GM21737 (cell line): Measurements from ENCODE around the gene ASPG.

Source experiments
- ATAC-seq: cut with Tn5 transposase; IDR thresholded peaks from one replicate; pipeline ENCODE4 v1.9.1; 2021; ENCODE audit warnings: mild to moderate bottlenecking, moderate library complexity; ENCODE audit not compliant: unreplicated experiment

The ASPG gene

DNA sequence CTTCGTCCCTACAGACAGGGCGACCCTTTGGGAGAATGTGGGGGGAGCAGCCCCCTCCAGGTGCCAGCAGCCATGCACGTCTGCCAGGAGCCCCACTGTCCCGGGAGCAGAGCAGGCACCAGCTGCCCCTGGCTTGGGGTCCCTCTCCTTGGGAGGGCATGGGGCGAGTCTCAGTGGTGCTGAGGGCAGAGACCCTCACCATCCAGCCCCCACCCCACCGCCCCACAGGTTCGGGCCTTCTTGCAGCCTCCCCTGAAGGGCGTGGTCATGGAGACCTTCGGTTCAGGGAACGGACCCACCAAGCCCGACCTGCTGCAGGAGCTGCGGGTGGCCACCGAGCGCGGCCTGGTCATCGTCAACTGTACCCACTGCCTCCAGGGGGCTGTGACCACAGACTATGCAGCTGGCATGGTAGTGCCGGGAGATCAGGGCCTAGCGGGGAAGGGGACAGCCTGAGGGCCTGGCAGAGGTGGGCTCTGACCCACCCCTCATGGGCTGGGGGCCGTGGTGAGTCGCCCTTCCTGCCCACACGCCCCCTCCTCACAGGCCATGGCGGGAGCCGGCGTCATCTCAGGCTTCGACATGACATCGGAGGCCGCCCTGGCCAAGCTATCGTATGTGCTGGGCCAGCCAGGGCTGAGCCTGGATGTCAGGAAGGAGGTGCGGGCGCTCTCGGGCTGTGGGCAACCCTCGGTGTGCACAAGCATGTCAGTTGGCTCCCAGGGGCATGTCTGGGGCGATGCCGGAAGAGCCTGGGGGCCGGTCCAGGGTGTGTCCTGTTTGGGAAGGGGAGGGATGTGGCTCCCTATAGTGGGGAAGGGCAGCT lies 18.8 kb downstream of the ASPG start:
- ATAC-seq = no peak

DNA sequence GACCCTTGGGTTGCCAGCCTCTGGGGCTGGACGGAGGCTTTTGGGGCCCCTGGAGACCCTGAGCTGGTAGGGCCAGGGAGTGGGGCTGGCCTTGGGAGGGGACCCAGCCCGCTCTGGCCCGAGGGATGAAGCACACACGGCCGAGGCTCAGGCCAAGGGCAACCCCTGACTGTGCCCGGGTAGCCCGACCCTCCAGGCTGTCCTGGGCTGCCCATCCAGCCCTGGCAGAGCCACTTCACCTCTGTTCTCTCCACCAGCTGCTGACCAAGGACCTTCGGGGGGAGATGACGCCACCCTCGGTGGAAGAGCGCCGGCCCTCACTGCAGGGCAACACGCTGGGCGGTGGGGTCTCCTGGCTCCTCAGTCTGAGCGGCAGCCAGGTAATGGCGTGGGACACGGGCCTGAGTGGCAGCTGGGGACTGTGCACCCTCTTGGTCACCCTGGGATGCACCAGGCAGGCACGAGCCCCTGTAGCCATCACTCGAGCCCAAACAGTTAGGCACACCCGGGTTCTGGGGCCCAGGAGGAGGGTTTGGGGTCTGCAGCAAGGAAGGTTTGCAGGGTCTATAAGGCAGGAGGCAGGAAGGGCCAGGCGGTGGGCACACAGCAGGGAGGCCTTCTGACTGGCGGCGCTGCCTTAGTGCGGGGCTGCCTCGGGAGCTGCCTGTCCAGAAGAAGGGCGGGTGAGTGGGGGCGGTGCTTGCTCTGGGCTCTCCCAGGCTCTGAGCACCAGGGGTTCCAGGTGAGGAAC lies 19.7 kb downstream of the ASPG start:
- no peak for ATAC-seq

DNA sequence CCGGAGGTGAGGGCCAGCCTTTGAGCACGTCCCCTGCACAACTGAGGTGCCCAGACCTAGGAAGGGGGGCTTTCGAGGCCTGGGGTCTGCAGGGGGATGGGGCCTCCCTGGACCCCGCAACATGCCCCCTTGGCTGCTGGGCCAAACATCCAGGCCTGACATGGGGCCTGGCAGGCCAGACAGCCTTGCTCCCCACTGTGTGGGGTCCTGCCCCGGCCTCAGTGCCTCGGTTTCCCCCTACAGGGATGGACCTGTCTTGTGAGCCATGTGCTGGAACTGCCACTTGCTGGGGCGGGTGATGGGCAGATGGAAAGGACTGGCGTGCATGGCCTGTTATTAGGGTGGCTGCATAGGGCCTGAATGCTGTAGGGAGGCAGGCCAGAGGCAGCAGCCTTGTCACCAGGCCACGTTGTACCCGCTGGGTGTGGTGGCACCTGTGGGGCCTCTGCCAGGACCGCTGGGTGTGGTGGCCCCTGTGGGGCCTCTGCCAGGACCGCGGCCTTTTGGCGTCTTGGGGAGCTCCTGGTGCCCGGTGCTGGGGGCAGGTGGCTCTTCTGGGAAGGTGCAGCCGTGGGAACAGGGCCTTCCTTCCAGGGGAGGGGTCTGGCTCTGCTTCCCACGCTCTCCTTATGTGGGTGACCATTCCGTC lies 20.4 kb downstream of the ASPG start:
- ATAC-seq = no peak

DNA sequence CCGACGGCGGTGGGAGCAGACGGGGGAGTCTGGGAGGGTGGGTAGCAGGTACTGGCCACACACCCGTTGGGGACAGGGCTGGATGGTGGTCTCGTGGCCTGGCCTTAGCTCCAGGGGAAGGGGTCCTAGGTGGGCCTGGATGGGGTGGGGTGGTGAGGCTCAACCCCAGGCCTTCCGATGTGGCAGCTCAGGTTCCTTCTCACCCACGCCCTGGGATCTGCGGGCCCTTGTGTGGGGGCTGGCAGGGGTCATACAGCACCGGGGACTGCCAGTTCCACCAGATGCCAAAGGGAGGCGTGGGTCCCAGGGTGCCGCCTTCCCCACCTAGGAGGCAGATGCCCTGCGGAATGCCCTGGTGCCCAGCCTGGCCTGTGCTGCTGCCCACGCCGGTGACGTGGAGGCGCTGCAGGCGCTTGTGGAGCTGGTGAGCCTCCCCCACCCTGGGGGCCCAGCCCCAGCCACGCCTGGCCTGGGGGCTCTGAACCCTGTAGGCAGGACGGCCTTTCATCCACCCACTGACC lies 21.0 kb downstream of the ASPG start:
- no peak for ATAC-seq

DNA sequence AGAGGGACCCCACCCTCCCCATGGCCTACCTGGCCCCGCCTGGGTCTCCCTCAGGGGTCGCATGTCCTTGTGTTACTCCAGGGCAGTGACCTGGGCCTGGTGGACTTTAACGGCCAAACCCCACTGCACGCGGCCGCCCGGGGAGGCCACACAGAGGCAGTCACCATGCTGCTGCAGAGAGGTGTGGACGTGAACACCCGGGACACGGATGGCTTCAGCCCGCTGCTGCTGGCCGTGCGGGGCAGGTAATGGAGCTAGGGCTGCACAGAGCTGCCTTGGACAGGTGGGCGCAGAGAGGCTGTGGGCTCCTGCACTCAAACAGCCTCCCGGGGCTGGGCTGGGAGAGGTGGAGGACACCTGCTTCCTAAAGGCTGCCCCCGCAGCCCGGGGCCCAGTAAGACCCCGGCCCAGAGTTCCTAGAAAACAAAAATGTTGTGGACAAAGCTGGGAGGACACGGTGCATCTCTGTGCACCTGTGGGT lies 21.6 kb downstream of the ASPG start:
- ATAC-seq = no peak

DNA sequence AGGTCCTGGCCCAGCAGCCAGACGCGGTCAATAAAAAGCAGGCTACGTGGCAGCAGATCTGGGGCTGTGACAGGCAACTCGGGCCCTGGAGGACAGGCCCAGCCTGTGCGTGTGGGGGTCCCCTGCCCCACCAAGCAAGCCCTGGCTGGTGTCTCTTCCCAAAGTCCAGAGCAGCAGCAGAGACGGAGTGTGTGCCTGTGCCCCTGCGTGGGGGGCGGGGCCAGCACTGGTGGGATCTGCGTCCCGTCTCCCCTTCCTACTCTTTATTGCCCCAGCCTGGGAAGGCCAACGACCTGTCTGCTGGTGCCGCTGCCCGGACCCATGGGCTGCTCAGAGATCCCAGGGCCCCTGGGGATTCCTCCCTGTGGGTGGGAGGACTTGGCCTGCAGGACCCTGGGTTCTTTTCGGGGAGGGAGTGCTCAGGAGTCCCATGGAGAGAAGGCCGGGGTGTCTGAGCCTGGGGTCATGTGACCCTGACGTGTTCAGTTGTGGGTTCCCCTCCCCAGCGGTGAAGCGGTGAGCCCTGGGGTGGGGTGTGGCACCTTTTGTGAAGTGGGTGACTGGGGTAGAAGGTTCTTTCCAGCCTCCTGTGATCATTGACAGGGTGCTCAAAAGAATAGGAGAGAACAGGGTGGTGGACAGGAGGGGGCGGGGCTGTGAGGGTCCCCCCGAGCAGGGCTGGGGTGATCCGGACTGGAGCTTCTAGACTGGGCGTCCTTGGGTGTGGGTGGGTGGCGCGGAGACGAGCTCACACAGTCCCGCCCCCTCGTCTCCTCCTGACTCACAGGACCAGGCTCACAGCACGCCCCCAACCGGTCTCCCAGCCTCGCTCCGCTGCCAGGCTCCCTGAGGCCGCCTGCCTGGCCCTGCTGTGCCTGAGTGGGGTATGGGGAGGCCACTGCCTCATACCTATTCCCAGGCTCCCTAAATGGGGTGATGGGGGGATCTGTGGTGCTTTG lies 22.4 kb downstream of the ASPG start:
- no peak for ATAC-seq

DNA sequence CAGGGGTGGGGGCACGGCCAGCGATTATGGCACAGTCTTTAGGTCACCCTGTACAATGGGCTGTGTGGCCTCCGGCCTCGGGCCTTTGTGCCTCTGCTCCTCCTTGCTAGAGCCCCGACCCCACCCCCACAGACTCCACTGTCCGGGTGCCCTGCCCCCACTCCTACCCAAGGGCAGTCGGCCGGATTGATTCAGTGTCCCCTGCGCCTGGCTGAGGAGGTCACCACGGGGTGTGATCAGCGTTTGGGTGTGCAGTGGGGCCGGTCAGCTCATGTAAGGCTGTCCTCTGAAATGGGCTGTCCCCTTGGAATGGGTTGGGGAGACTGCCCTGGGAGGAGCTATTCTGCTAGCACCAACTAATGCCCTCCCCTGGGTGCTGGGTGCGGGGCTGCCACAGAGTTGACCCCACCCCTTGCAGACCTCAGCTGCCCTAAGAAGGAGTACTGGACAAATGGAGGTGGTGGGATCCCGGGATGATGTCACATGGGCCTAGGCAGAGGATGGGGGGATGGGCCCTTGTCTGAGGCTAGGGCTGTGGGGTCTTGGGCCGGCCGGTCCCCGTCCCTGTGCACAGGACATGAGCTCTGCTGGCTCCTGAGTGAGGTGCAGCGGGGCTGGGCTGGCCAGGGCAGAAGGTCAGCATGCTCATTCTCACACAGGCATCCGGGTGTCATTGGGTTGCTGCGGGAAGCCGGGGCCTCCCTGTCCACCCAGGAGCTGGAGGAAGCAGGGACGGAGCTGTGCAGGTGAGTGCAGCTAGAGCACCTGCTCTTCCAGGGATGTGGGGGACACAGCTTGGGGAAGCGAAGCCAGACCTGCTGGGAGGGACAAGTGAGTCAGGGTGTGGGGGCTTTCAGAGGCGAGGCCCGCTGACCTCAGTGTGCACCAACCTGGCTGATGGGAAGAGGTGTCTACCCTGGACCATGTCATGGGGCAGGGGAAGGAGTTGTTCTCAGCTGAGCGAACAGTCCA lies 23.4 kb downstream of the ASPG start:
- ATAC-seq = no peak

DNA sequence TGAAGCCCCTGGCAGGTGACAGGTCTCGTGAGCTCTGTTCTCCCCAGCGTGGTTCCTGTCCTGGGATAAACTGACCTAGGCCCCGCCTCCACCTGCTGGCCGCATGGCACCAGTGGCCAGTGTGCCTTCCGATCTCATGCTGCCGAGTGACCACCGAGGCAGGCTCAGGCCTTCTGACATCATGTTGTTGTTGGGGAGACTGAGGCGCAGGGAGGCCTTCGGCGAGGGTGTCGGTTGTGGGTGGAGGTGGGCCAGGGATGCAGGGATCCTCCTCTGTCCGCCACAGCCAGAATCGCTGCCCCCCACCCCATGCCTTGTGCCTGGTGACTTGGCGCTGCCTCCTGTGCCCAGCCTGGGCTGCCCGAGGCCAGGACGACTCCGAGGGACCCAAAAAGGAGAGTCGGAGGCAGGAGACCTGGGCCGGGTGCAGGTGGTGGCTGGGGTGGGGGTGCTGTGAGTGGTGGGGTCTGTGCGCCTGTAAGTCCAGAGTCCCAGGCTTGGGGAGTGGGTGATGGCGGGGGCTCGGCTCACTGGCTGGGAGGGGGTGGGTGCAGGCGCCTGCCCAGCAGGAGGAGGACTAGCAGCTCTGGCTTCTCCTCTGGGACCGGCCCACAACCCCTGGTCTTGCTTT lies 24.3 kb downstream of the ASPG start:
- no peak for ATAC-seq

DNA sequence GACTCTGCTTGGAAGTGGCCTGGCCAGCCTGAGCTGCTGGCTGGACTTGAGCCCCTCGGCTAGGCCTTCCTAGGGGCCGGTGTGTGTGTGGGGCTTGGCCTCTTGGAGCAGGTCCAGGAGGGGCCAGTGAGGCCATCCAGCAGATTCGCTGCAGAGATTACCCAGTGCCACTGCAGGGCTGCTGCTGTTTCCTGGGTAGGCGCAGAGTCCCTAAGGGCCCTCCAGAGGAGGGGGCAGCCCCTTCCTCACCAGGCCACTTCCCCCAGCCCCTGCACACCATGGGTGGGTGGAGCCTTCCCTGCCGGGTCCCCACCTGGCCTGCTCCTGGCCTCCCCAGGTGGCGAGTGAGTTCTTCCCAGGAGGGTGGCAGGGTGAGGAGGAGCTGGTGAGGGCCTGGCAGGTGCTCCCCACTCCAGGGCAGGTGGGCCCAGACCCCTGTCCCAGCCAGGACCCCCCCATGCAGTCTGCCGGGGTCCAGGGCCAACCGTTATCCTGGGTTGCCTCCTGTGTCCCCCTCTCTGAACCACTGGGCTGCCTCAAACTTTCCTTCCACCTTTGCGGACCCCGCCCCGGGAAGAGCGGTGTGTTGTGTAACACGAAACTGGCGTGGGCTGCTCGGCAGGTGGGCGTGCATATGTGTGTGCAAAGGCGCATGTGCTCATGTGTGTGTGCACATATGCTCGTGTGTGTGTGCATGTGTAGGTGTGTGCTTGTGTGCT lies 25.1 kb downstream of the ASPG start:
- no peak for ATAC-seq

DNA sequence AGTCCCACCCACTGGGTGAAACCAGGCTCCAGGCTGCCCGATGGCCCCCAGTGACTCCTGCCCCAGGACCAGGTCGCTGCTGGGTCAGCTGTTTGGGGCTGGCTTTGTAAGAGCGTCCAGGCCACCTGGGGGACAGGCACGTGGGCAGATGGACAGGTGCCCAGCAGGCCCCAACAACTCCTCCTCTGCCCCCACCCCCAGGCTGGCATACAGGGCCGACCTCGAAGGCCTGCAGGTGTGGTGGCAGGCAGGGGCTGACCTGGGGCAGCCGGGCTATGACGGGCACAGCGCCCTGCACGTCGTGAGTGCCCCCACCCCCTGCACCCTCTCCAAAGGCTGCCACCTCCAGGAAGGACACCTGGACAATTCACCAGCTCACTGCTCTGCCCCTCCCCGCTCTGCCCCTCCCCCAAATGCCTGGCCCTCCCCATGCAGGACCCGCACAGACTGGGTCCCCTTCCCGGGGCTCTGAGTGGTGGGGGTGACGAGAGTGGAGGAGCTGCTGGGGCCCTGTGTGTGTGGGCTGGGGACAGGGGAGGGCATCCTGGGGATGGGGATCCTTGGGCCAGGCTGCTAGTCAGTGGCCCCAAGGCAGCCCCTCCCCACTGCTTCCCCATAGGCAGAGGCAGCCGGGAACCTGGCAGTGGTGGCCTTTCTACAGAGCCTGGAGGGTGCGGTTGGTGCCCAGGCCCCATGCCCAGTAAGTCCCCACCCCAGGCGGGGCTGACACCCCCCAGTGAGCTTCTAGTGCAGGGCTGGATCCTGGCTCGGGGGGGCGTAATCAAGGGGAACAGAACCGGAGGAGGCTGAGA lies 26.0 kb downstream of the ASPG start:
- no peak for ATAC-seq

DNA sequence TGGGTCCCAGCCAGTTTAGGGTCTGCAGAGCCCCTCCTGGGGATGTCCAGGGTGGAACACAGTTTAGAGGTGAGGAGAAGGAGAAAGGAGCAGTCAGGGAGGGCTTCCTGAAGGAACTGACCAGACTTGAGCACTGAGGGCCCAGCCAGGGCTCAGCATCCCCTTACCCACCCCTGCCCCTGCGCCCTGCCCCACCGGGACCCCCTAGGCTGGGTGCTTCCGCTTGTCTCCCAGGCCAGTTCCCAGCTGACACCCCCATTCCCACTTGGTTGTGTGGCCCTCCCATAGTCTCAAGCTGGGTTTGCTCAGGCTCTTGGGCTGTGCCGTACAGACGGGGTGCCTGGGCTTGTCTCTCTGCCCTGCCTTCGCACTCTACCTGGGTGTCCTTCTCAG lies 26.6 kb downstream of the ASPG start:
- ATAC-seq = no peak

DNA sequence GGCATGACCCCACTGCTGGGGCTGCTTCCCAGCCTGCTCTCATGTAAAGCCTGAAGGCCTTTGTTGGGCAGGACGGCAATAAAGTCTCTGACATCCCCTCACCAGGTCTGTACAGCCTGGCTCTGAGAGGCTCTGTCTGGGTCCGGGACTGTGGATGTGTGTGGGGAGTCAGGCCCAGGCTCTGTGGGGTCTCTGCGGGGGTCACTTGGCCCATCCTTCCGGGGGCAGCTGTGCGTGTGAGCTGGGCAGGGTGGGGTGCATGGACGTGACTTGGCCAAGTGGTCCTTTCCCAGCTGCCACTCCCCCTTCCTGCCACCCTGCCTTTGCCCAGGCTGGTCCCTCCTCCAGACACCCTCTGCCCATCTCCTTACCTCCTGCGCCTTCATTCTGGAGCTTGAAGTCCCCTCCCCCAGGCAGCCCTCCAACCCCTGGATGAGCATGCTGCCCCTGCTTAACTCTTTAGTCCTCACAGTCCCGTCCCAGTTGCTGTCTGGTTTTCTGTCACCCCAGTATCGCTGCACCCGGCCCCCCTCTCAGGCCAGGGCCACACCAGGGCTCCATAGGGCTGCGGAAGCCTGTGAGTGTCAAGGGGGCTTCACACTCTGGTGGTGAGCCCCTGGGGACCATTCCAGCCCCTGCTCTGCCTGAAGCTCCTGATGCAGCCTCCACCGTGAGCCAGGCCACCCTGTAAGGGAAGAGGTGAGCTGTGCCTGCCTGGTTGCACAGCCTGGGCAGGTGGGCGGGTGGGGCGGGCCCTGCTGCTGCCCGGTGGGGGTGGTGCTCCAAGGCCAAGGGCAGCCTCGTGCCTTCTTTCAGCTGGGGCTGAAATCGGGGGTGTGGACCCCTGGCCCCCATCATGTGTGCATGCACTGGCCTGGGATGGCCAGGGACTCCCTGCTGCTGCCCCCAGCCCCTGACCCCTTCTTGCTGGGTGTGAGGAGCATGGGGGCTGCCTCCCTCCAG lies 27.4 kb downstream of the ASPG start:
- ATAC-seq = no peak

DNA sequence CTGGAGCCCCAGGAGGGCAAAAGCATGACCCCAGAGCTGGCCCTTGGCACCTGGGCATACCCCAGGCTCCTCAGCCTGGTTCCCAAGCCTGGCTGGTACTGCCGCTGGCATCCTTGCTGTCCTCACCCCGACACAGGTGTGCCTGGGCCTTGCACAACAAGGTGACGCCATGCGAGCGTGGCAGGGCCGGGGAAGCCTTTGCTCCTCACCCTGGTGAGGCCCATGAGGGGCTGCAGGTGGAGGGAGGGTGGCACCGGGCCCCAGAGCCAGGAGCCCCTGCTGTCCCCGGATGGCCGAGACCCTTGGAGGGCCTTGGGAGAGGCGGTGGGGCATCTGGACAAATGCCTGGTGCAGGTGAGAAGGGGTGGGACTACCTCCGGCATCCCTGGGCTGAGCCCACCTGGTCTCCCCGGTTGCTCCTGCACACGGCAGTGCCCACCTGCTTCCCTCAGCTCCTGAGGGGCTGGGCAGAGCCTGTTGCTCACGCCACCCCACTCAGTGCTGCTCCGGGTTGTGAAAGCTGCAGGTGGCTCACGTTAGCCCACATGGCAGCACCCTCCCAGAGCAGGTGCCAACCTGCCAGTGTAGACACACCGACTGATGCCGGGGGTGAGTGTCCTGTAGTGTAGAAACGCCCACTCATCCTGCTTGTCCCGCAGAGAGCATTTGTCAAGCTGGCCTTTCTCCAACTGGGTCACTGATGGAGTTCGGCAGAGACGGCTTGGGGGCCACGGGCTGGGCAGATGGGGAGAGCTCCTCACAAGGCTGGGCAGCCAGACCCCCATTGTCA lies 28.3 kb downstream of the ASPG start:
- no peak for ATAC-seq

DNA sequence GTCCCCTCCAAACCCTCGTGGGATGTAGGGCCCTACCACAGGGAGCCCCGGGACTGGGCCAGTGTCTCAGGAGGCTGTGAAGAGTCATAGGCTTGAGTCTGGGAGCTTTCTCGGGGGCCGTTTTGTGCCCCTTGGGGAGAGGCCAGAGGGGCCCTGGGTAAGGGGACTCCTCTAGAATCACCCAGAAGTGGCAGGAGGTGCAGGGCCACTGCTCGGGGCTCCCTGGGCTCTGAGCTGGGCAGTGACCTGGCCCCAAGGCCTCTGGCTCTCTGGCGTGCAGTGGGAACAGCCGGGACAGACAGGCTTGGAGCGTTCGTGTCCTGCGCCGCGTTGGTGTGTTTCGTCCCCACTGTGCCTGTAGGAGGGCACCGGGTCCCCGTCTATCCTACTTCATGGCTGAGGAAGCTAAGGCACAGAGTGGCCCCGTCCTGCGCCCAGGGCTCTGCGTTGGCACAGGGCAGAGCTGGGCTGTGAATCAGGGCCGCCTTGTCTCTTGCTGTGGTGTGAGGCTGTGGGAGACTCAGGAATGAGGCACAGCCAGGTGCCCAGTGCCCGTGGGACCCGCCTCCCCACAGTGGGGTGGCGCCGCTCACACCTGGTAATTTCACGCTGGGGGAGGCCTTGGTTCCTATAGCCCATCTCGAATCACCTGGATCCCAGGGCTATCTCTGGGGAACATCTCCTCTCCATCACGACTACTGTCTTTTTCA lies 29.1 kb downstream of the ASPG start:
- no peak for ATAC-seq

DNA sequence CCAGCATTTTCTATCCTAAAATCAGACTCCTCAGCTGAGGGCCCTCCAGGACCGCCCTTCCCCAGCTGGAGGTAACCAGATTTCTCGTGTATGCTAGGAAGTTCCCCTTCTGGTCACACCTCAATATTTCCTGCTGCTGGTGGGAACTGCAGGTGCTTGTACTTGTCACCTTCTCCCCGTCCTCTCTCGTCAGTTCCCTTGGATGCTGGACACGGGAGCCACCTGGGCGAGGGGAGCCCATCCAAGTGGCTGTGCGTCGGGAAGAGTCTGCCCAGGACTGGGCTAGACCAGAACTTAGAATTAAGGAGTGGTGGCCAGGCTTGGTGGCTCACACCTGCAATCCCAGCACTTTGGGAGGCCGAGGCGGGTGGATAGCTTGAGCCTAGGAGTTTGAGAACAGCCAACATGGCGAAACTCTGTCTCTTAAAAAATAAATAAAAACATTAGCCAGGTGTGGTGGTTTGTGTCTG lies 29.7 kb downstream of the ASPG start:
- no peak for ATAC-seq
